IPS-20b (cell line): ENCODE measurements around the gene GCN1.

Experiments used
- H3K27ac ChIP-seq: one replicate; pipeline ENCODE4 v1.5.1; 2013; ENCODE audit warnings: low read length
- H3K27me3 ChIP-seq: 2 replicates; pipeline ENCODE4 v1.6.1; 2013; ENCODE audit warnings: mild to moderate bottlenecking, low read length, inconsistent platforms; ENCODE audit not compliant: insufficient read depth
- H3K36me3 ChIP-seq: 2 replicates; pipeline ENCODE4 v1.6.1; 2013; ENCODE audit warnings: low read depth, mild to moderate bottlenecking, inconsistent platforms, low read length, moderate library complexity; ENCODE audit not compliant: insufficient read depth
- H3K4me1 ChIP-seq: 2 replicates; pipeline ENCODE4 v1.6.1; 2013; ENCODE audit warnings: mild to moderate bottlenecking, control low read depth, inconsistent platforms, low read length, moderate library complexity; ENCODE audit not compliant: insufficient read depth
- H3K4me3 ChIP-seq: 2 replicates; pipeline ENCODE4 v1.5.1; 2013; ENCODE audit warnings: mild to moderate bottlenecking, low read length, inconsistent platforms
- H3K9ac ChIP-seq: 2 replicates; pipeline ENCODE4 v1.6.1; 2013; ENCODE audit warnings: low read depth, mild to moderate bottlenecking, inconsistent platforms, low read length, moderate library complexity
- H3K9me3 ChIP-seq: 2 replicates; pipeline ENCODE4 v1.6.1; 2013; ENCODE audit warnings: mild to moderate bottlenecking, low read depth, low read length, inconsistent platforms; ENCODE audit not compliant: insufficient read depth

Gene GCN1

DNA sequence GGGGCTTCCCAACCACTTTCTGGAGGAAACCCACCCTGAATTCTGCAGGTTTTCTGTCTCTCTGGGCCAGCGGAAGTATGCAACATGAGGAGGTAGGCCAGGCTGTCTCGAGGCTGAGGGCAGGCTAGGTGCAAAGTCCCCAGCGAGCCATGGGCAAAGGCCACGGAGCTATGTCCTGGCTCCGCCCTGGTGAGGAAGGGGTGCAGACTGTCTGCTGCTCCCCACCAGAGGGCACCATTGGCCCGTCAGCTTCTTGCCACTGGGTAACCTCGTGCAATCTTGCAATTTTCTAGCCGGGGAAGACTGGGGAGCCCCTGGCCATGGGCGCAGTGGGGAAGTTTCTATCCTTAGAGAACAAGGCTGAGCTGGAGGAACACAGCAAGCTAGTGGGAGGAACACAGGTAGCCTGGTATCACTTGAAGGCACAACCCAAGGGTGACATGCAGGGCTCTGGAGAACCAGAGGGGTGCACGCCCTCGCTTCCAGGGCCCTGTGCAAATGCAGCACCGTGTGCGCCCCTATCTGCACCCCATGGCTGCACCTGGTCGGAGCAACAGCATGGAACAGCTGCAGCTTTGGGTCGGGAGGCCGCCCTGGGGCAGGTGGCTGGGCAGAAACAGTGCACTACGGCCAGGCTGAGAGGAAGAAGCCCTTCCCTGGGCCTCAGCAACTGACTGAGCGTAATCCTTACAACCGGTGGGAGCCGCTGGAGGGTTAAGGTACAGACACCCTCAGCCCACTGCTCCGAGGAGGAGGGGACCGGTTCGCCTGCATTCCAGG is 34.0 kb upstream of the GCN1 start:
- peak overlapping the region; percentile 64 for H3K4me3 ChIP-seq
- peak overlapping the region; percentile 80 for H3K27ac ChIP-seq
- peak overlapping the region; percentile 94 for H3K9ac ChIP-seq

DNA sequence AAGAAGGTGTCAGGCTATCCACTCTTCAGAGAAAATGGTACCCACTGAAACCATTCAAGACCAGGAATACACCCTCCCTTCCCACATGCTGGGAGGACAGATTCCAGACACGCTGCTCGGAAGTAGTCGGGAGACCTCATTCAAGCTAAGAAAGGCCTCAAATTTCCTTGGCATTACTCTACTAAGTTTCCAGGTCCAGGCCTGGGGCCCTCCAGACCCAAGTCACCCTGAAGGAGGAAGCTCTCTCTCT is 33.5 kb upstream of the GCN1 start:
- H3K27me3 ChIP-seq = no peaks in the 10 kb centered on the region
- no peak overlapping the region for H3K27ac ChIP-seq
- no peaks in the 10 kb centered on the region for H3K9me3 ChIP-seq
- H3K4me3 ChIP-seq = peak overlapping the region; percentile 28; the same call in 1 of the 2 replicates
- peaks cover 15% of the 10 kb centered on the region for H3K36me3 ChIP-seq
- peak overlapping the region; percentile 94; the same call in 1 of the 2 replicates for H3K9ac ChIP-seq
- peaks cover 53% of the 10 kb centered on the region for H3K4me1 ChIP-seq

More for the DNA sequence above, 34.0 kb upstream of the GCN1 start:
- Histone ChIP-seq H3K9me3 (no peaks in the 10 kb centered on the region), H3K27me3 (no peaks in the 10 kb centered on the region), H3K36me3 (peaks cover 12% of the 10 kb centered on the region), H3K4me1 (peaks cover 54% of the 10 kb centered on the region)

DNA sequence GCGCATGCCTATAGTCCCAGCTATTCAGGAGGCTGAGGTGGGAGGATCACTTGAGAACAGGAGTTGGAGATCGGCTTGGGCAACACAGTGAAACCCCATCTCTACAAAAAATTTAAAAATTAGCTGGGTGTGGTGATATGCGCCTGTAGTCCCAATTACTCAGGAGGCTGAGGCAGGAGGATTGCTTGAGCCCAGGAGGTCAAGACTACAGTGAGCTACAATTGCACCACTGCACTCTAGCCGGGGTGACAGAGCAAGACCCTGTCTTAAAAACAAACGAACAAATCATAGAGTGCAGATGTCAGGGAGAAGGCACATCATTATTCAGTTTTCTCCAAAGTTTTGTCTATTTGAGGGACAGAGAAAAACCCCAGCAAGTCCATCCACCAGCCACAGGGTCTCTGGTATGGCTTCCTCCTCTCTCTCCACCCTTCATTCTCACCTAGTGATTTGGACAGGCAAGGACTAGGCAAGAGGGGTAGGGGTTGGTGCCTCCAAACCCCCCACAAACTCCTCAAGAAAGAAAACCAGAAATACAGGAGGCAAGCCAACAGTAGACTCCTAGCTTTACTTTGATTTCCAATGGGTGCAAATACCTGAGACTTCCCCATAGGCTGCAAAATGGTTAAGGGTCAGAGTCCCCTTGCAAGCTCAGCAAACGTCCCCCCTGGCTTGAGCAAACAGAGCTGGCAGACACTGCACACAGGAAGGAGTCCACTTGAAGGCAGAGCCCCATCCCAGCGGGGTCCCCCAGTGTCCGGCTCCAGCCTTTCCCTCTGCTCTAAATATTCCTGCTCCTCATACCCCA is 32.9 kb upstream of the GCN1 start:
- Histone ChIP-seq H3K27me3 (no peaks in the 10 kb centered on the region), H3K27ac (no peak overlapping the region), H3K4me3 (no peak overlapping the region), H3K36me3 (peaks cover 19% of the 10 kb centered on the region), H3K9ac (peak overlapping the region; percentile 94; the same call in 1 of the 2 replicates), H3K9me3 (no peaks in the 10 kb centered on the region), H3K4me1 (peaks cover 47% of the 10 kb centered on the region)

DNA sequence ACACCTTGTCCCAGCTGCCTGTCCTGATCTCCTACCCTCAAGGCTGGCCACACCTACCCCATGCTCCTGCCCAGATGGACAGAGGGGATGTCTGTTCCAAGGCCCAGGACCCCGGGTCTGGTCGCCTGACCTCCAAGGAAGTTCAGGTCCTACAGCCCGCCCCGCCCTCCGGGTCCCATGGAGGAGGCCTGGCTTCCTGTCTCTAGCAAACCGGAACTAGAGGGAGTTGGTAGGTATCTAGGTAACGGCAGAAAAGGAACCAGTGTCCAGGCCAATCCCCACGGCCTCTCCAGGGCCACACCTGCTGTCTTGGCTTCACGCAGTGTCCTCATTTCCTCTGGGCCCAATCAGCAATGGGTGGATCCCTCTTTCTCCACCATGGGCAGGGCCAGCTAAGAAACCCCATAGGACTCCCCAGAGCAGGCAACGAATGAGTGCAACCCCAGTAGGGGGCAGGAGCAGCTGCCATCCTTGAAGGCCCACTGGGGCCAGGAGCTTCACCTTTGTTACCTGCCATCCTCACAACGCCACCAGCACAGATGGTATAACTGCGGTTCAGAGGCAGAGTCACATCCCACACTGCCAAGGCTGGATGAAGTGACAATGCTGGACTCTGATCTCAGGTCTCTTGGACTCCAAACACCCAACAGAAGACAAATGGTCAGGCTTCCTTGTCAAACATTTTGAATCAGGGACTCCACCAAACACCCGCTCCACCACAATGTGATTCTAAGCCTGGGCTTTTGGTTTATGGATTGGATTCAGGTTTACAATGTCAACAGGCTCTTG is 31.5 kb upstream of the GCN1 start:
- Histone ChIP-seq H3K27ac (no peak overlapping the region), H3K4me1 (peaks cover 34% of the 10 kb centered on the region), H3K27me3 (no peaks in the 10 kb centered on the region), H3K9ac (0 out of 2 replicates have a peak overlapping the region, but pooled peaks have one; percentile 19), H3K4me3 (no peak overlapping the region), H3K9me3 (no peaks in the 10 kb centered on the region), H3K36me3 (peaks cover 33% of the 10 kb centered on the region)

DNA sequence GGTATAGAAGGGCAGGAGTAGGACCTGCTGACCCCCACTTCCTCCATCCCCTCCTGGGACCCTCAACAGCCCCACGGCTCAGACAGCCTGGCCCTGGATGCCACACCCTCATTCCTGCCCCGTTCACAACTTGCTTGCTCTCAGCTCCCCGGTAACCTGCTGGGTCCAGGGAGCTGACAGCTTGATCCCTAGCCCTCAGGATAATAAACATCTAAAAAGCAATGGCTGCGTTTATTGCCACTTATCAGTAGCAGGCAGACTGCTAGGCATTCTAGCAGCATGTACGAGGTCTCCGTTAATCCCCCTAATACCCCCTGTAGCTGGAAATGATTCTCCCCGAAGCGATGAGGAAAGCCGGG is 30.7 kb upstream of the GCN1 start:
- Histone ChIP-seq H3K9me3 (no peaks in the 10 kb centered on the region), H3K4me1 (peaks cover 29% of the 10 kb centered on the region), H3K27me3 (no peaks in the 10 kb centered on the region), H3K36me3 (peaks cover 41% of the 10 kb centered on the region), H3K9ac (no peak overlapping the region), H3K4me3 (no peak overlapping the region), H3K27ac (no peak overlapping the region)

DNA sequence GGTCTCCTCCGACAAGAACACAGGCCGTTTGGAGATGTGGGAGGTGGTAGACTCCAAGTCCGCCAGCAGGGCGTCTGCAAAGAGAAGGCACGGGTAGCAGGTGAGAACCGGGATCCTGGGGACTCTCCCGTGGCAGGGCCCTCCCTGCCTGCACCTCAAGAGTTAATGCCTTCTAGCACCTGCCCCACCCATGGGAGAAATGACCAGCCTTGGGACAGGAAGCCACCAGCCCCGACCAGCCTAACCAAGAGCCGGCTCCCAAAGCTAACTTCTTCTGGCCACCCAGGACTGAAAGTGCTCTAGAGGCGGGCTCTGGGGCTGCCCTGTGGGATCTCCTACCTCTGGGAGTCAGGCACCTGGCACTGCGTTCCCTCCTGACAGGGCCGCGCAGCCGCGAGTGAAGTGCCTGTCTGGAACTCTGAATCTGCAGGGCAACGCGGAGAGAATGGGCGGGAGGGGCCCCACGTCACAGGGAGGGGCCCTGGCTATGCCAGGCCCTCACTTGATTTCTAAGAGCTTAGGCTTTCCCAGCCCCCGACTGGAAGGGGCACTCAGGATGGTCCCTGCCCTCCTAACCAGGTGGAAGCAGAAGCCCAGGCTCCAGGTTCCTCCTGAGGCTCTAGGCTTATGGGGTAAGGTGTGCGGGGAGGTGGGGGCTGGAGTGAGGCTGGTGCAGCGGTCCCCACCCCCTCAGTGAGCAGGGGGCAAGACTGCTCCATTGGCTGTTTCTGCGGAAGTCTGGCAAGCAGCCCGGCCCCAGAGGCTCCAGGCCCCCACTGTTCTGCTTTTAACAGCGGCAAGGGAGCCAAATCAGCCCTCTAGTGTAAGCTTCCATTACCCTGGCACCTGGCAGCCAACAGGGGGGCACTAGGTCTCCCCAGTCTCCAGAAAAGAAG is 30.0 kb upstream of the GCN1 start:
- Histone ChIP-seq H3K27me3 (no peaks in the 10 kb centered on the region), H3K9ac (no peak overlapping the region), H3K4me1 (peaks cover 22% of the 10 kb centered on the region), H3K27ac (no peak overlapping the region), H3K4me3 (no peak overlapping the region), H3K36me3 (peaks cover 47% of the 10 kb centered on the region), H3K9me3 (no peaks in the 10 kb centered on the region)

DNA sequence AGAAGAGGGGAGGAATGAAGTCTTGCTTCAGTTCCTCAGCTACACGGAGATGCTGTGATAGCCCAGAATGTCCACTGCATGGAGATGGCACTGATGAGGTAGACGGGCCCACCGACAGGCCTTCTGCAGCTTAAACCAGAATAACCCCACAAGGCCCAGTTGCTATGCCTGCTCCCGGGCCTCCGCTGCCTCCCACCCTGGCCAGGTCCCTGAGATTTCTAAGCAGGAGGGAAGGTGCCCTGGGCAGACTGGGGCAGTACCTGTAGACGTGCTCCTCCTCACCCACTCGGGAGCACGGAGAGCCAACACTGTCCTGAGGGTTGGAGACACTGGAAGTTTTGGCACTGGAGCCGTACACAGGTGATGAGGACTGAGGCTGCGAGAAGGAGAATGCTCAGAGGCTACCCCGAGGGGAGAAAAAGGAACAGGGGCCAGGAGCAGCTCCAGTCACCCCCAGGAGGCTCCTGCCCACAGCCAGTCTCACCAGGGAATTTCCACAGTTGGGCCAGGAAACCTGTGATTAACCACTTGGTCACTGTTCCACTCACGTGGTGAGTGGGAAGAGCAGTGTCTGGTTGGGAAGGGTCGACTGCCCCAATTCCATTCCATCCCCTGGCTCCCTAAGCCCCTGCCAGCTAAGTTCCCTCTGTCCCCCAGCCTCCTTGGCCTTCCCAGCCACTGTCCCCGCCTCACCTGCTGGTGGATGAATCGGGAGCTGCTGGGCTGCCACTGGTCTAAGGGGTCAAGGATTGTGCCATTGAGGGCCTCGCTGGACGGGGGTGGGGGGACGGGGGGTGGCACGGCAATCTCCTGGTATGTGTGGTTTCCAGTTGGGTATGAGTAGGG is 29.2 kb upstream of the GCN1 start:
- no peak overlapping the region for H3K27ac ChIP-seq

DNA sequence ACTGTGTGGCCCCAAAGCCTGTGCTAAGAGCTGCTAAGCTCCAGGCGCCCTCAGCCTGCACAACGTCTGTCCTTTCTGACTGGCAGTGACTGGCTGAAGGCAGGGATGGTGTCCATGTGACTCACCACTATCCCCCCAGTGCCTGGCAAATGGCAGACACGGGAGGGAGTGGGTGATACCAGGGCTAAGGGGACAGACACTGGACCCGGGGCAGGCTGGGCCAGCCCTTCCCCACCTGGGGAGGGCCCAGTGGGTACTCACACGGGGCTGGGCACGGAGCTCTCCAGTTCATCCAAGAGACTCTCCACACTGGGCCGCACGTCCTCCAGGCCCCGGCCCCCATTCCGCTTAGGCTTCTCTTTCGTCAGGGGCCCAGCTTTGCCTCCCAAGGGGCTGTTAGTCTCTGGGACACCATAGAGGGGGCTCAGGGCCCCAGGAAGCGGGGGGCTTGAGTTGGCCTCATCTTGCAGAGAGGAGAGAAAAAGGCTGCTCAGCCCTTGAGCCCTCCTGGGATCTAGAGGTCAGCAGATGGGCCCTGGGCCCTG is 27.8 kb upstream of the GCN1 start:
- peaks cover 59% of the 10 kb centered on the region for H3K36me3 ChIP-seq
- H3K4me1 ChIP-seq = peaks cover 5% of the 10 kb centered on the region; the same call in 1 of the 2 replicates
- H3K4me3 ChIP-seq = no peak overlapping the region
- no peak overlapping the region for H3K9ac ChIP-seq
- no peaks in the 10 kb centered on the region for H3K27me3 ChIP-seq
- no peaks in the 10 kb centered on the region for H3K9me3 ChIP-seq
- no peak overlapping the region for H3K27ac ChIP-seq

More for the DNA sequence above, 29.2 kb upstream of the GCN1 start:
- Histone ChIP-seq H3K27me3 (no peaks in the 10 kb centered on the region), H3K4me3 (no peak overlapping the region), H3K9ac (no peak overlapping the region), H3K9me3 (no peaks in the 10 kb centered on the region), H3K36me3 (peaks cover 55% of the 10 kb centered on the region), H3K4me1 (peaks cover 15% of the 10 kb centered on the region)

DNA sequence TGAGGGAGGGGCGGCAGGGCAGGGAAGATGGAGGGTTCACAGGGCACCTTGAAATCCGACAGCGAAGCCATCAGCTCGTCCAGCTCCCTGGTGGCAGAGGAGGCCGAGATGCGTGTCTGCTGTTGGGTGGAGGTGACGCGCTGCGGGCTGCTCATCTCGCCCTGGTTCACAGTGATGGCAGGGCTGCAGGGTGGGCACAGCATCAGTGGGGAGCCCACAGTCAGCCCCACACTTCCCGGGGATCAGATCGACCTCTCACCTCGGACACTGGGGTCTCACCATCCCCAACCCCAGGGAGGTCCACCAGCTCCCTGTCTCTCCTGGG is 27.0 kb upstream of the GCN1 start:
- H3K36me3 ChIP-seq = peaks cover 56% of the 10 kb centered on the region

DNA sequence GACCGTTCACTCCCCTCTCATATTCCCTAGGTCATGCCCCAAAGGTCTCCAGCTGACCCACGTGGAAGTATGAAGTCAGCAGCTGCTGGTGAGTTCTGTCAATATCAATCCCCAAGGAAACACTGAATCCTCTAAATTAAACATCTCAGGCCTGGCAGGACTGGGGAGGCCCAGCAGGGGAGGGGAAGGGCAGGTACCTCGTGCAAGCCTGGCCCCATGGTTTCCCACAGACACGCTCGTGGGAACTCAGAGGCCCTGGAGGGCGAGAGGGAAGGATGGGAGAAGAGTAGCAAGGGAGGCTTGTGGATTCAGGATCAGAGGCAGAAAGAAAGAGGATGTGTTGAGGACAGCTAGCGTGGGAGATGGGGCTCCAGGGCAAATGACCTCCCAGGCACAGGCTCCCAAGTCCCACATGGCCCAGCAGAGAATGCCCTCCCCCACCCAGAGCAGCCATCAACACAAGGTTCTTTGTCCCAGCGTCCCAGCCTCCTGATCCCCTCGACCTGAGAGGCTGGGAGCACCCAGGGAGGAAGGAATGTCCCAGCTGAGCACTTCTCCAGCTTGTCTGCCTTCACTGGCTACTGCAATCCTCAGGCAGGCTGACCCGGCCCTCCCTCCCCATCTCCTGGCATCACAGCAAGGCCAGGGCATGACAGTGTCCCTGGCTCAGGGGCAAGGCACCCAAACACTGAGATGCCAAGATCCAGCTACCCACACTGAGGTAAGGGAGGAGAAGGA is 26.5 kb upstream of the GCN1 start:
- H3K27ac ChIP-seq = no peak overlapping the region
- H3K36me3 ChIP-seq = peaks cover 54% of the 10 kb centered on the region

More for the DNA sequence above, 27.0 kb upstream of the GCN1 start:
- Histone ChIP-seq H3K27ac (no peak overlapping the region), H3K9me3 (no peaks in the 10 kb centered on the region), H3K27me3 (no peaks in the 10 kb centered on the region), H3K4me1 (0 out of 2 replicates have a peak, but pooled peaks cover 4% of the 10 kb centered on the region), H3K9ac (no peak overlapping the region), H3K4me3 (no peak overlapping the region)

More for the DNA sequence above, 26.5 kb upstream of the GCN1 start:
- no peak overlapping the region for H3K9ac ChIP-seq
- H3K4me1 ChIP-seq = 0 out of 2 replicates have a peak, but pooled peaks cover 4% of the 10 kb centered on the region
- no peak overlapping the region for H3K4me3 ChIP-seq
- H3K27me3 ChIP-seq = no peaks in the 10 kb centered on the region
- H3K9me3 ChIP-seq = no peaks in the 10 kb centered on the region
